Measurements from ENCODE around the gene ELMOD1.

DNA sequence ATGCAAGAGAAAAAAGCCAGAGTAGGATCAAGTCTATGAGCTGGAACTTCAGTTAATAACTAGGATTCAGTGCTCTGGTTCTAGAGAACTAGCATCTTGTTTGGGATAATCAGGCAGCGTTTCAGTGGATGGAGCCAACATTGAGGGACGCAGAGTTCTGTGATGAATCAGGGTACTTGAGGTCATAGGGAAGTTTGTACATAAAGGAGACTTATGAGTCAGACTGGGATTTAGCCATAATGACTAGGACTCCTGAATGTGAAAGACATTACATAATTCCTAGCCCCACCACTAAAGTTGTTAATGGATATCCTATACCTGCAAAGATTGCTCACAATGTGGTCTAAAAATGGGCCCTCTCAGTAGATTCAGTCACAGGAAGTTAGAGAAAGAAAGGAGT, 114.1 kb downstream of the ELMOD1 start:
- TF ChIP-seq, protein P1, sequence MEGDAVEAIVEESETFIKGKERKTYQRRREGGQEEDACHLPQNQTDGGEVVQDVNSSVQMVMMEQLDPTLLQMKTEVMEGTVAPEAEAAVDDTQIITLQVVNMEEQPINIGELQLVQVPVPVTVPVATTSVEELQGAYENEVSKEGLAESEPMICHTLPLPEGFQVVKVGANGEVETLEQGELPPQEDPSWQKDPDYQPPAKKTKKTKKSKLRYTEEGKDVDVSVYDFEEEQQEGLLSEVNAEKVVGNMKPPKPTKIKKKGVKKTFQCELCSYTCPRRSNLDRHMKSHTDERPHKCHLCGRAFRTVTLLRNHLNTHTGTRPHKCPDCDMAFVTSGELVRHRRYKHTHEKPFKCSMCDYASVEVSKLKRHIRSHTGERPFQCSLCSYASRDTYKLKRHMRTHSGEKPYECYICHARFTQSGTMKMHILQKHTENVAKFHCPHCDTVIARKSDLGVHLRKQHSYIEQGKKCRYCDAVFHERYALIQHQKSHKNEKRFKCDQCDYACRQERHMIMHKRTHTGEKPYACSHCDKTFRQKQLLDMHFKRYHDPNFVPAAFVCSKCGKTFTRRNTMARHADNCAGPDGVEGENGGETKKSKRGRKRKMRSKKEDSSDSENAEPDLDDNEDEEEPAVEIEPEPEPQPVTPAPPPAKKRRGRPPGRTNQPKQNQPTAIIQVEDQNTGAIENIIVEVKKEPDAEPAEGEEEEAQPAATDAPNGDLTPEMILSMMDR (IDR thresholded peaks at IDR 0.05), result no peak
- TF ChIP-seq POLR2AphosphoS5 (IDR thresholded peaks at IDR 0.05), result no peak
- no peak for TF ChIP-seq POLR2A (IDR thresholded peaks at IDR 0.05)
